Stimulated activated CD8-positive, alpha-beta memory T cell treated with anti-CD3 and anti-CD28 coated beads, Interleukin-7, amount 100 ng/mL, for 24 hours (primary cell): ENCODE results near the gene GPR160.
"Not testable (repeated sequence)": the region's sequence is repeated elsewhere in the genome, so short reads cannot be mapped to it uniquely, and the experiment has no call there.

Experiments
- DNase-seq: peaks from one replicate; pipeline ENCODE4 v3.0.0-alpha.2; 2020; ENCODE audit warnings: low read depth

Gene GPR160

DNA sequence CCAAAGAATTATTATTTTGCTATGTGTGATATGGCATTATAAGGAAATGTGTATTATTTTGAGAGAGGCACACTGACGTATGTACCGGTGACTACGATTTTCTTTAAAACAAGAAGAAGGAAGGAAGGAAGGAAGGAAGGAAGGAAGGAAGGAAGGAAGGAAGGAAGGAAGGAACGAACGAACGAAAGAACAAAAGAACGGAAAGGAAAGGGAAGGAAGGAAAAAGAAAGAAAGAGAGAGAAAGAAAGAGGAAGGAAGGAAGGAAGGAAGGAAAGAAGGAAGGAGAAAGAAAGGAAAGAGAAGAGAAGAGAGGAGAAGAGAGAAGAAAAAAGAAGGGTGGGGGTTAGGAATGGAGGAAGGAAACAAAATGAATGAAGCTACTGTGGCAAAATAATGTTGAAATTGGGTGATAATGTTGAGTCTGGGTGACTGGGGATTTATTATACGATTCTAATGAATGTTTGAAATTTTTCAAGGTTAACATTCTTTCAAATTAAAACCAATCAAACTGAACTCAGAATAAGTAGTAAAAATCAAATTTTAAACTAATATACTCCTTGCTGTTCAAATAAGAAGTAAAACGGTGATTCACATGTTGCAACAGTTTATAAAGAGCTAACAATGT, 73.5 kb downstream of the GPR160 start:
- no peak for DNase-seq

DNA sequence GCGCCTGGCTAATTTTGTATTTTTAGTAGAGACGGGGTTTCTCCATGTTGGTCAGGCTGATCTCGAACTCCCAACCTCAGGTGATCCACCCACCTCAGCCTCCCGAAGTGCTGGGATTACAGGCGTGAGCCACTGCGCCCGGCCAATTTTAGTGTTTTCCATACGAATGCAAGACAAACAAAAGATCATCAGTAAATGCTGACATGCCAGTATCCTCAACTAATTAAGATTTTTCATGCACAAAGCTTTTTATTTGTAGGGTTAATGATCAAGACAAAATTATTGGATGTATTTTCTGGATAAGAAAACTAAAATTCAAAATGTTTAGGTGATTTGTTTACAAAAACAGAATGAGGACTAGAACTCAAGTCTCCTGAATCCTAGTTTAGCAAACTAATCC, 76.4 kb downstream of the GPR160 start:
- not testable (repeated sequence) for DNase-seq

DNA sequence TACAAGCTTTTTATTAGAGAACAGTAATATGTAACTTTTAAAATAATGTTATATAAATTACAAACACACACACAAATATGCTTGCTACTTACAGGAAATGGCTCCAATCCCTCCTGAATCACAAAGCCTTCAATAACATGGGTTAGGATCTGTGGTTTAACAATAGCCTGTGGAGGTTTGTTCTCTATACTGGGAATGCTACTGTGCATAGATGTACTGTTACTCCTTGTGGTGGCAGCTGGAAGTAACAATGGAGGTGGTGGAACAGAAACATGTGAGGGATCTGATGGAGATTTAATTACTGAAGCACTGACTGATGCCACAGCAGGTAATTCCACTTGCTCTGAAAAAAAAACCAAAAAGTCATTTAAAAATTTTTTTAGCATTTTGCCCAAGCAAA, 79.3 kb downstream of the GPR160 start:
- DNase-seq, result no peak

DNA sequence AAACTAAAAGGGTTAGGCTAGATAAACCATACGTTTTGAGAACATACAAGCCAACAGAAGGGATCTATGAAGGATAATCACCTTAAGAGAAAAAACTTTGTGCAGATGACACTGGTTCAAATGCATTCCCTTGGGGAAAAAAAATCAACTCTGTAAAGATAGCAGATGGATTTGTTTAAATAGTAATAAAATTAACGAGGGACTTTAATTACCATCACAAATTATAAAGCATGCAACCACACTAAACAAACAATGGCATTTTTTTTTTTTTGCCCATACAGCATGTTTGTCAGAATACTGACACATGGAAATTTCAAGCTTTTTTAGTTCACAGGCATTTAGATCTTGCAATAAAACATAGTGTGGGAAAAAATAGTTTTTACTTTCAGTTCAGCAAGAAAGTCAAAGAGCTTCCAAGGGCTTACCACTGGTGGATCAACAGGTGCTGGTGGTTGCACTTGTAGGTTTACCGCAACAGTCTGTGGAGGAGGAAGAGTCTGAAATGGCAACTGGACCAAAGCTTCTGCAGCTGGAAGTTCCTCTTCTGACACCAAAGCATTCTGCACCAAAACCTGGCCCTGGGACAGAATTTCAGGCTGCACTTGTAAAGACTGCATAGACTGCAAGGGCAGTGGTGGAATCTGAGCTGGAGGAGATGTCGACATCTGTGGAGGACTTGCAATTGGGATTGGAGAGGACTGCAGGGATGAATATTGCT, 90.6 kb downstream of the GPR160 start:
- DNase-seq, result no peak

DNA sequence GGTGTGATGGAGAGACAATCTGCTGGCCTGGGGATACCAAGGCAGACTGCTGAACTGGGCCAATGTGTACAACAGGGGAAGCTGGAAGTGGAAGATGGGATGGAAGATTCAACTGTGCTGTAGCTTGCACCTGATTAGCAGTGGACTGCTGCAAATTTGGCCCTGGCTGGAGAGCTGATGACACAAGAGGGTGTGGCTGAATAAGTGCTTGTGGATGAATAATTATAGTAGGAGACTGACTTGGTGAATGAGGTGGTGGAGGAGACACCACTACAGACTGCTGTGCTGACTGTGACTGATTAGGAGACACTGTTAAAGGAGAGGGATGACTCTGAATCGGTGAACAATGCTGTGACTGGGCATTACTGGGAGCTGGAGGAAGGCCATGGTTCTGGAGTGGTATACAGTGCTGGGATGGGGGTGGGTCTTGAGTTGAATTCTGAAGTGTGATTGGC, 91.2 kb downstream of the GPR160 start:
- DNase-seq, result no peak

DNA sequence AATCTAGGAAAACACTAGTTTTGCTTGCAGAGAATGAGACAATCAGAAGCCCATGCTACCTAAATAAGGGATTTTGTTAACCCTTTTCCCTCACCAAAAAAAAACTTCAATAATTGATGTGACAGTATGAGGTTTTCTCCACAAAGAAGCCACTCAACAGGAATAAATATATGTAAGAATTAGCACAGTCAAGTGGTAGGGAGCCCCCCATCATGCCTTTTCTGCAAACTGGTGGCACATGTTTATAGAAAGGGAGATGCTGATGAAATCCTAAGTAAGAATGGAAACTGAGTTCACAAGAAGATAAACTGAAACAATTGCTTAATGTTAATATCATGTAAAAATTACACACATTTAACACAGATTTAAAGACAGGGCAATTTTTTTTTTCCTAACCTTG, 92.7 kb downstream of the GPR160 start:
- no peak for DNase-seq

DNA sequence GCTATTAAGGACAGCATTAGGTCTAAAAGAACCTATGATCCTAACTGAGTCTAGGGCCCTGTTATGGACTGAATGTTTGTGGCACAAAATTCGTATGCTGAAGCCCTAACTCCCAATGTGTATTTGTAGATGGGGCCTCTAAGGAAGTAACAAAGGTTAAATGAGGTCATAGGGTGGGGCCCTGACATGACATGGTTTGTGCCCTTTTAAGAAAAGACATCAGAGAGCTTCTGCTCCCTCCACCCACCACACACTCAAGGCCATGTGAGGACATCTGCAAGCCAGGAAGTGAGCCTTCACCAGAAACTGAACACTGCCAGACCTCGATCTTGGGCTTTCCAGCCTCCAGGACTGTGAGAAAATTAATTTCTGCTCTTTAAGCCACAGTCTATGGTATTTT, 94.5 kb downstream of the GPR160 start:
- DNase-seq, result no peak
